ENCODE data around the gene BET1L. TPM values are rescaled to one million over a fixed set of nuclear protein-coding genes. Genes with fewer than 3 reads are reported as not detected.
A peak's percentile ranks its signal among the peaks of the same experiment; 100 is the strongest.

BET1L gene
- total and polyA plus RNA-seq, 10 of the 15 experiments (the other 5 are each of a cell fraction or from before 2014, with no cell fraction given): 6.7 to 55.4 (median 39.7) TPM

DNA sequence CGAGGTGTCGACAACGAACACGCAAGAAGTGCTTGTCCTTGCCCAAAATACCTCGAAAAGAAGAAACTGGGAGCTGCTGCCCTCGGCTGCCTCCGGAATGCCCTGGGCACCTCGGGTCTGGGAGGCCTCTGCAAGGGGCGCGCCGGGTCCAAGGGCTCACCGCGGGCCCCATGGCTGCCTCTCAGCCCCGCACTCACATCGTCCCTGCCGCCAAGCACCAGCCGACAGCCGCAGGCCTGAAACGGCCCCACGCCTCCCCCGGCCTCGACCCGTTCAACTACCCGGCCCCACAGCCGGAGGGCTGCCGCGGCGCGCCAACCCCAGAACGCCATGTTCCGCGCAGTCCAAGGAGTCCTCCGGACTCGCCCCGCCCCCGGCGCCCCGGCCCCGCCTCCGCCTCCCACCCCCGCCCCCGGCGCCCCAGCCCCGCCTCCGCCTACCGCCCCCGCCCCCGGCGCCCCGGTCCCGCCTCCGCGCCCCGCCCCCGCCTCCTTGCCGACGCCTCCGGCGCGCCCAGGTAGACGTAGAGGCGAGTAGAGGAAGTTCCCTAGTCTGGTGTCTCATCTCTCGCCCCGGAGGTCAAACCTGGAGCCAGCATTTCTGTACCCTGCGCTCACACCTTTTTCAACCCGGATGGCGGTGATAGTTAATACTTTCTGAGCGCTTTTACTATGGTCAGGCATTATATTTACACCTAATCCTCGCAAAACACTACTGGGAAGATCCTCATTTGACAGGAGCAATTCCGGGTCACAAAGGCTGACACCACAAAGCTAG, 29.0 kb upstream of the BET1L start, which contains the start of gene SIRT3 (continued):
- TF ChIP-seq, protein P1, sequence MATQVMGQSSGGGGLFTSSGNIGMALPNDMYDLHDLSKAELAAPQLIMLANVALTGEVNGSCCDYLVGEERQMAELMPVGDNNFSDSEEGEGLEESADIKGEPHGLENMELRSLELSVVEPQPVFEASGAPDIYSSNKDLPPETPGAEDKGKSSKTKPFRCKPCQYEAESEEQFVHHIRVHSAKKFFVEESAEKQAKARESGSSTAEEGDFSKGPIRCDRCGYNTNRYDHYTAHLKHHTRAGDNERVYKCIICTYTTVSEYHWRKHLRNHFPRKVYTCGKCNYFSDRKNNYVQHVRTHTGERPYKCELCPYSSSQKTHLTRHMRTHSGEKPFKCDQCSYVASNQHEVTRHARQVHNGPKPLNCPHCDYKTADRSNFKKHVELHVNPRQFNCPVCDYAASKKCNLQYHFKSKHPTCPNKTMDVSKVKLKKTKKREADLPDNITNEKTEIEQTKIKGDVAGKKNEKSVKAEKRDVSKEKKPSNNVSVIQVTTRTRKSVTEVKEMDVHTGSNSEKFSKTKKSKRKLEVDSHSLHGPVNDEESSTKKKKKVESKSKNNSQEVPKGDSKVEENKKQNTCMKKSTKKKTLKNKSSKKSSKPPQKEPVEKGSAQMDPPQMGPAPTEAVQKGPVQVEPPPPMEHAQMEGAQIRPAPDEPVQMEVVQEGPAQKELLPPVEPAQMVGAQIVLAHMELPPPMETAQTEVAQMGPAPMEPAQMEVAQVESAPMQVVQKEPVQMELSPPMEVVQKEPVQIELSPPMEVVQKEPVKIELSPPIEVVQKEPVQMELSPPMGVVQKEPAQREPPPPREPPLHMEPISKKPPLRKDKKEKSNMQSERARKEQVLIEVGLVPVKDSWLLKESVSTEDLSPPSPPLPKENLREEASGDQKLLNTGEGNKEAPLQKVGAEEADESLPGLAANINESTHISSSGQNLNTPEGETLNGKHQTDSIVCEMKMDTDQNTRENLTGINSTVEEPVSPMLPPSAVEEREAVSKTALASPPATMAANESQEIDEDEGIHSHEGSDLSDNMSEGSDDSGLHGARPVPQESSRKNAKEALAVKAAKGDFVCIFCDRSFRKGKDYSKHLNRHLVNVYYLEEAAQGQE (IDR thresholded peaks at IDR 0.05; ENCODE audit: low read depth, low read length): no peak
- TF ChIP-seq, protein P2, sequence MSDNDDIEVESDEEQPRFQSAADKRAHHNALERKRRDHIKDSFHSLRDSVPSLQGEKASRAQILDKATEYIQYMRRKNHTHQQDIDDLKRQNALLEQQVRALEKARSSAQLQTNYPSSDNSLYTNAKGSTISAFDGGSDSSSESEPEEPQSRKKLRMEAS (IDR thresholded peaks at IDR 0.05; ENCODE audit: low read depth, low read length): no peak
- TF ChIP-seq ZNF217 (IDR thresholded peaks at IDR 0.05) (no peak), HDAC2 (IDR thresholded peaks at IDR 0.05) (no peak), MYC (IDR thresholded peaks at IDR 0.05; ENCODE audit: insufficient read depth, insufficient read length, insufficient replicate concordance, low read length, severe bottlenecking) (no peak), BMI1 (IDR thresholded peaks at IDR 0.05; ENCODE audit: borderline replicate concordance) (peak; percentile 74; the same call in 1 of the 2 replicates), POLR2AphosphoS5 (IDR thresholded peaks at IDR 0.05; ENCODE audit: low read length) (no peak; the same call in 1 of the 2 replicates), FOXK2 (IDR thresholded peaks at IDR 0.05) (0 out of 2 replicates have a peak, but pooled peaks have one; percentile 24), ZNF384 (IDR thresholded peaks at IDR 0.05; ENCODE audit: borderline replicate concordance, low read depth, low read length) (no peak), EP300 (IDR thresholded peaks at IDR 0.05; ENCODE audit: borderline replicate concordance in 1 of 2, control insufficient read depth in 1 of 2, low read depth in 2 of 2, low read length in 2 of 2) (peak in 1 of 2 experiments; percentile 27; a peak in 1 of 4 replicates), SP1 (IDR thresholded peaks at IDR 0.05; ENCODE audit: low read depth, low read length) (no peak)
- TF ChIP-seq, protein P3, sequence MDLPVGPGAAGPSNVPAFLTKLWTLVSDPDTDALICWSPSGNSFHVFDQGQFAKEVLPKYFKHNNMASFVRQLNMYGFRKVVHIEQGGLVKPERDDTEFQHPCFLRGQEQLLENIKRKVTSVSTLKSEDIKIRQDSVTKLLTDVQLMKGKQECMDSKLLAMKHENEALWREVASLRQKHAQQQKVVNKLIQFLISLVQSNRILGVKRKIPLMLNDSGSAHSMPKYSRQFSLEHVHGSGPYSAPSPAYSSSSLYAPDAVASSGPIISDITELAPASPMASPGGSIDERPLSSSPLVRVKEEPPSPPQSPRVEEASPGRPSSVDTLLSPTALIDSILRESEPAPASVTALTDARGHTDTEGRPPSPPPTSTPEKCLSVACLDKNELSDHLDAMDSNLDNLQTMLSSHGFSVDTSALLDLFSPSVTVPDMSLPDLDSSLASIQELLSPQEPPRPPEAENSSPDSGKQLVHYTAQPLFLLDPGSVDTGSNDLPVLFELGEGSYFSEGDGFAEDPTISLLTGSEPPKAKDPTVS (IDR thresholded peaks at IDR 0.05; ENCODE audit: low read depth, low read length): no peak

All from GM12878 (cell line).